Measurements from ENCODE around the gene GRIK4. TPM values are rescaled to one million over a fixed set of nuclear protein-coding genes. Genes with fewer than 3 reads are reported as not detected.

GRIK4 gene
- total and polyA plus RNA-seq, 9 of the 15 experiments (the other 6 are each of a cell fraction or from before 2014, with no cell fraction given), result not detected

DNA sequence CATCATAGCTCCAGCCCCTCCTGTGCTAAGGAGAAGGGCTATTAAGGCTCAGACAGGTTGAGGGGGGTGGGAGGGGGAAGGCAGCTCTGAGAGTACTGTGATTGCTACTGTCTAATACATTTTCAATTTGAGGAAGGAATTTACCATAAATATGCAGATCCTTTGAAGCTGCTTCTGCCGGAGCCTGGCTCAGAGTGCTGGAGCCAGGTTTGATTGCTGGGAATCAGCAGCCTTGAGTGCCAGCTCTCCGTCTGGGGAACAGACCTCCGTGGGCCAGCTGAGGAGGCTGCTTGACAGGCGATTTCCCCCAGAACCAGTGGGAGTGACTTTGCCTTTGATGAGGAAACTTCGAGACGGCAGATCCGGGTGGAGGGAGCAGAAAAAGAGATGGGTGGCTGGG is 370.6 kb downstream of the GRIK4 start (continued):
- TF ChIP-seq, protein P1, sequence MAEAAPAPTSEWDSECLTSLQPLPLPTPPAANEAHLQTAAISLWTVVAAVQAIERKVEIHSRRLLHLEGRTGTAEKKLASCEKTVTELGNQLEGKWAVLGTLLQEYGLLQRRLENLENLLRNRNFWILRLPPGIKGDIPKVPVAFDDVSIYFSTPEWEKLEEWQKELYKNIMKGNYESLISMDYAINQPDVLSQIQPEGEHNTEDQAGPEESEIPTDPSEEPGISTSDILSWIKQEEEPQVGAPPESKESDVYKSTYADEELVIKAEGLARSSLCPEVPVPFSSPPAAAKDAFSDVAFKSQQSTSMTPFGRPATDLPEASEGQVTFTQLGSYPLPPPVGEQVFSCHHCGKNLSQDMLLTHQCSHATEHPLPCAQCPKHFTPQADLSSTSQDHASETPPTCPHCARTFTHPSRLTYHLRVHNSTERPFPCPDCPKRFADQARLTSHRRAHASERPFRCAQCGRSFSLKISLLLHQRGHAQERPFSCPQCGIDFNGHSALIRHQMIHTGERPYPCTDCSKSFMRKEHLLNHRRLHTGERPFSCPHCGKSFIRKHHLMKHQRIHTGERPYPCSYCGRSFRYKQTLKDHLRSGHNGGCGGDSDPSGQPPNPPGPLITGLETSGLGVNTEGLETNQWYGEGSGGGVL (CRISPR knock-in tag; IDR thresholded peaks at IDR 0.05), result no peak
- no peak for TF ChIP-seq RBM25 (IDR thresholded peaks at IDR 0.05; ENCODE audit: low read depth, low read length, severe bottlenecking)
- TF ChIP-seq ETS2 (tag; IDR thresholded peaks at IDR 0.05; ENCODE audit: borderline replicate concordance, poor library complexity, severe bottlenecking), result no peak
- TF ChIP-seq ESRRB (CRISPR knock-in tag; IDR thresholded peaks at IDR 0.05; ENCODE audit: borderline replicate concordance), result no peak
- no peak for TF ChIP-seq ZNF764 (CRISPR knock-in tag; IDR thresholded peaks at IDR 0.05; ENCODE audit: low read depth)
- no peak for TF ChIP-seq SNIP1 (IDR thresholded peaks at IDR 0.05; ENCODE audit: low read depth)
- TF ChIP-seq EWSR1 (IDR thresholded peaks at IDR 0.05; ENCODE audit: borderline replicate concordance, low read depth, partially characterized antibody), result no peak

DNA sequence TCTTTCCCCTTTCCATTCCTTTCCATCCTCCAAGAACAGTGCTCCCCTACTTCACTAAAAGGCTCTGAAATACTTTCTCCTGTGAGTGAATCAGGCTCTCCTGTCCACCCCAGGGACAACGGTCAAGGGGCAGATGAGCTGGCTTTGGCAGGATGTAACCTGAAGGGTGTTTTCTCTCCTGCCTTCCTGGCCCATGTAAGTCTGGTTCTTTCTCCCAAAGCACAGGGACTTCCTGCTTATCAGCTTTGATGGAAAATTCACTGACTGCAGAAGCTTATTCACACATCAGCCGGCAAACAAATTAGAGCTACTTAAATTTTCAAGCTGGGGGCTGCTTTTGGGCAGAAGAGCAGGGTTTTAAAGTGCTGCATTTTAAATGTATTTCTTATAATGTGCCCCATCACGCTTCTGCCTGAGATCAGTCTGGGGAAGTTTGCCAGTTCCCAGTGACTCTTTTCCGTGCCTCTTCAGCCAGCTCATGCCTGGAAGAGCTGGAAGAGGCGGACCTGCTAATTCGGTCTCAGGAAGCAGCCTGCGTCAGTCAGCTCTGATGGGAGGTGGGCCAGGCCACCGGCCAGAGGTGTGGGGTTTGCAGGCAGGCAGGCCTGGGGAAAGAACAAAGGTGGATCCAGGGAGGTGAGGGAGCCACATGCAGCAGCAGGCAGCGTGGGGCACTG is 372.0 kb downstream of the GRIK4 start:
- H4K20me1 ChIP-seq (replicated peaks; ENCODE audit: control insufficient read depth, insufficient read depth, low read length), result no peaks in the 10 kb centered on the region
- ChIA-PET CTCF (ENCODE audit: low intra/inter-chr PET ratio) (no interaction called here), POLR2A (interaction anchor here (0.7 to 1.2 kb wide), 2 partner anchors 12 to 251 kb away, joined by 3 read pairs; no protein-coding TSS in a partner anchor)
- no peak overlapping the region for H3K4me2 ChIP-seq (ENCODE audit: insufficient read depth, low read length)
- no peak overlapping the region for H2AFZ ChIP-seq (ENCODE audit: low read depth, low read length)
- no peak overlapping the region for H3K9ac ChIP-seq (ENCODE audit: insufficient read depth in 1 of 2, low read depth in 2 of 2, low read length in 2 of 2)
- no TSS peak for BruUV-seq (replicated peaks)
- intact Hi-C loops (cut with micrococcal nuclease), result no loop called here
- ATAC-seq (no peak), FAIRE-seq (no peak), DNase-seq (ENCODE audit: extremely low read depth in 1 of 4, low spot score in 3 of 4) (no peak)
- H3K27ac ChIP-seq (ENCODE audit: extremely low read depth, low read depth, low read length), result no peak overlapping the region
- H3K4me1 ChIP-seq (replicated peaks in 1 of 2; ENCODE audit: control insufficient read depth in 2 of 2, insufficient read depth in 2 of 2, low read length in 2 of 2), result no peaks in the 10 kb centered on the region
- H3K9me1 ChIP-seq (ENCODE audit: control insufficient read depth, insufficient read depth, low read length), result peaks cover 2% of the 10 kb centered on the region
- H3K36me3 ChIP-seq (ENCODE audit: control insufficient read depth, insufficient read depth, low read length), result no peaks in the 10 kb centered on the region
- H3K4me3 ChIP-seq, result no peak overlapping the region
- no peaks in the 10 kb centered on the region for H3K9me3 ChIP-seq (replicated peaks; ENCODE audit: control insufficient read depth, insufficient read depth, low read depth, low read length)
- WGBS (ENCODE audit: insufficient coverage, low coverage, missing lambda C conversion rate), result 0% methylated on average over 9 of the region's 9 CpGs
- in situ Hi-C loops (cut with MboI), result no loop called here
- H3K79me2 ChIP-seq (ENCODE audit: control insufficient read depth, insufficient read depth, low read length), result no peaks in the 10 kb centered on the region
- peaks cover 10 to 46% of the 10 kb centered on the region in 2 experiments; a peak in 3 of 5 replicates for H3K27me3 ChIP-seq (ENCODE audit: control insufficient read depth in 2 of 2, insufficient read depth in 2 of 2, low read length in 2 of 2)
- no peak for TF ChIP-seq CSDE1 (IDR thresholded peaks at IDR 0.05)
- TF ChIP-seq KDM4B (IDR thresholded peaks at IDR 0.05; ENCODE audit: borderline replicate concordance in 2 of 2, low read depth in 1 of 2), result no peak
- TF ChIP-seq NUFIP1 (IDR thresholded peaks at IDR 0.05; ENCODE audit: partially characterized antibody), result no peak
- TF ChIP-seq, protein P2, sequence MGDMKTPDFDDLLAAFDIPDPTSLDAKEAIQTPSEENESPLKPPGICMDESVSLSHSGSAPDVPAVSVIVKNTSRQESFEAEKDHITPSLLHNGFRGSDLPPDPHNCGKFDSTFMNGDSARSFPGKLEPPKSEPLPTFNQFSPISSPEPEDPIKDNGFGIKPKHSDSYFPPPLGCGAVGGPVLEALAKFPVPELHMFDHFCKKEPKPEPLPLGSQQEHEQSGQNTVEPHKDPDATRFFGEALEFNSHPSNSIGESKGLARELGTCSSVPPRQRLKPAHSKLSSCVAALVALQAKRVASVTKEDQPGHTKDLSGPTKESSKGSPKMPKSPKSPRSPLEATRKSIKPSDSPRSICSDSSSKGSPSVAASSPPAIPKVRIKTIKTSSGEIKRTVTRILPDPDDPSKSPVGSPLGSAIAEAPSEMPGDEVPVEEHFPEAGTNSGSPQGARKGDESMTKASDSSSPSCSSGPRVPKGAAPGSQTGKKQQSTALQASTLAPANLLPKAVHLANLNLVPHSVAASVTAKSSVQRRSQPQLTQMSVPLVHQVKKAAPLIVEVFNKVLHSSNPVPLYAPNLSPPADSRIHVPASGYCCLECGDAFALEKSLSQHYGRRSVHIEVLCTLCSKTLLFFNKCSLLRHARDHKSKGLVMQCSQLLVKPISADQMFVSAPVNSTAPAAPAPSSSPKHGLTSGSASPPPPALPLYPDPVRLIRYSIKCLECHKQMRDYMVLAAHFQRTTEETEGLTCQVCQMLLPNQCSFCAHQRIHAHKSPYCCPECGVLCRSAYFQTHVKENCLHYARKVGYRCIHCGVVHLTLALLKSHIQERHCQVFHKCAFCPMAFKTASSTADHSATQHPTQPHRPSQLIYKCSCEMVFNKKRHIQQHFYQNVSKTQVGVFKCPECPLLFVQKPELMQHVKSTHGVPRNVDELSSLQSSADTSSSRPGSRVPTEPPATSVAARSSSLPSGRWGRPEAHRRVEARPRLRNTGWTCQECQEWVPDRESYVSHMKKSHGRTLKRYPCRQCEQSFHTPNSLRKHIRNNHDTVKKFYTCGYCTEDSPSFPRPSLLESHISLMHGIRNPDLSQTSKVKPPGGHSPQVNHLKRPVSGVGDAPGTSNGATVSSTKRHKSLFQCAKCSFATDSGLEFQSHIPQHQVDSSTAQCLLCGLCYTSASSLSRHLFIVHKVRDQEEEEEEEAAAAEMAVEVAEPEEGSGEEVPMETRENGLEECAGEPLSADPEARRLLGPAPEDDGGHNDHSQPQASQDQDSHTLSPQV (IDR thresholded peaks at IDR 0.05), result no peak
- TF ChIP-seq IRF2 (CRISPR knock-in tag; IDR thresholded peaks at IDR 0.05), result no peak

Measured in K562 (cell line).